ENCODE data around the gene MYH1.

Gene MYH1
- long read RNA-seq = 0 reads

GRCh38 chr17:10518271-10519037, at the start of gene MYH1:
MYH1 (minus strand) TSS chr17:10518542; CDS start chr17:10516642, 1,900 bp downstream.
- Histone ChIP-seq H3K4me3 (replicated peaks; ENCODE audit: insufficient read depth, low read length) (no peak within 1 kb of the TSS), H3K27me3 (ENCODE audit: insufficient read depth, poor library complexity, severe bottlenecking) (no peaks in the 10 kb centered on the region), H3K27ac (replicated peaks) (no peak within 1 kb of the TSS)
- no peak for TF ChIP-seq SPI1 (IDR thresholded peaks at IDR 0.05; ENCODE audit: borderline replicate concordance, low read depth)
- TF ChIP-seq REST (IDR thresholded peaks at IDR 0.05; ENCODE audit: insufficient replicate concordance, low read depth) = no peak
- TF ChIP-seq GABPA (IDR thresholded peaks at IDR 0.05; ENCODE audit: low read depth) = no peak
- no peak for TF ChIP-seq POLR2AphosphoS5 (IDR thresholded peaks at IDR 0.05; ENCODE audit: low read depth)
- no peak for TF ChIP-seq CTCF (IDR thresholded peaks at IDR 0.05; ENCODE audit: insufficient read depth, low read length)
- DNase-seq (ENCODE audit: low read depth in 1 of 2, low spot score in 1 of 2) = no peak

- no peaks in the 10 kb centered on the region for H3K27me3 ChIP-seq (ENCODE audit: insufficient read depth, poor library complexity, severe bottlenecking)
- H3K4me3 ChIP-seq (replicated peaks; ENCODE audit: insufficient read depth, low read length) = no peak overlapping the region
- no peak for TF ChIP-seq CTCF (IDR thresholded peaks at IDR 0.05; ENCODE audit: insufficient read depth, low read length)
- no peak overlapping the region for H3K27ac ChIP-seq (replicated peaks)
- DNase-seq (ENCODE audit: low read depth in 1 of 2, low spot score in 1 of 2) = no peak
Measured at GRCh38 chr17:10563991-10564660, 45.8 kb upstream of the MYH1 start.

GRCh38 chr17:10558049-10558448, 39.7 kb upstream of the MYH1 start:
- H3K27me3 ChIP-seq (ENCODE audit: insufficient read depth, poor library complexity, severe bottlenecking) = no peaks in the 10 kb centered on the region
- DNase-seq (ENCODE audit: low read depth in 1 of 2, low spot score in 1 of 2) = no peak
- TF ChIP-seq REST (IDR thresholded peaks at IDR 0.05; ENCODE audit: insufficient replicate concordance, low read depth) (no peak), SPI1 (IDR thresholded peaks at IDR 0.05; ENCODE audit: borderline replicate concordance, low read depth) (no peak), POLR2AphosphoS5 (IDR thresholded peaks at IDR 0.05; ENCODE audit: low read depth) (no peak), GABPA (IDR thresholded peaks at IDR 0.05; ENCODE audit: low read depth) (no peak), CTCF (IDR thresholded peaks at IDR 0.05; ENCODE audit: insufficient read depth, low read length) (no peak)
- H3K4me3 ChIP-seq (replicated peaks; ENCODE audit: insufficient read depth, low read length) = no peak overlapping the region
- no peak overlapping the region for H3K27ac ChIP-seq (replicated peaks)
